Left renal pelvis (tissue), 4 donors: ENCODE data around the gene KCNK2. TPM values are rescaled to one million over a fixed set of nuclear protein-coding genes. Genes with fewer than 3 reads are reported as not detected.

Experiments
- DNase-seq, 4 donors: peaks; one replicate each; pipeline ENCODE4 v3.0.0-alpha.2; 2013; ENCODE audit warnings: low read depth in 4 of 4, low spot score in 3 of 4
- polyA plus RNA-seq, 4 donors: library from polyadenylated mRNA; unstranded; fragments of 120-200 nt; gene quantifications; one replicate each; pipeline ENCODE4 v1.2.1, GENCODE V29; 2013; ENCODE audit not compliant: insufficient read length in 4 of 4

KCNK2 gene
- 1 to 10 TPM; 1.8 to 2.9 (median 2.5) TPM for polyA plus RNA-seq

DNA sequence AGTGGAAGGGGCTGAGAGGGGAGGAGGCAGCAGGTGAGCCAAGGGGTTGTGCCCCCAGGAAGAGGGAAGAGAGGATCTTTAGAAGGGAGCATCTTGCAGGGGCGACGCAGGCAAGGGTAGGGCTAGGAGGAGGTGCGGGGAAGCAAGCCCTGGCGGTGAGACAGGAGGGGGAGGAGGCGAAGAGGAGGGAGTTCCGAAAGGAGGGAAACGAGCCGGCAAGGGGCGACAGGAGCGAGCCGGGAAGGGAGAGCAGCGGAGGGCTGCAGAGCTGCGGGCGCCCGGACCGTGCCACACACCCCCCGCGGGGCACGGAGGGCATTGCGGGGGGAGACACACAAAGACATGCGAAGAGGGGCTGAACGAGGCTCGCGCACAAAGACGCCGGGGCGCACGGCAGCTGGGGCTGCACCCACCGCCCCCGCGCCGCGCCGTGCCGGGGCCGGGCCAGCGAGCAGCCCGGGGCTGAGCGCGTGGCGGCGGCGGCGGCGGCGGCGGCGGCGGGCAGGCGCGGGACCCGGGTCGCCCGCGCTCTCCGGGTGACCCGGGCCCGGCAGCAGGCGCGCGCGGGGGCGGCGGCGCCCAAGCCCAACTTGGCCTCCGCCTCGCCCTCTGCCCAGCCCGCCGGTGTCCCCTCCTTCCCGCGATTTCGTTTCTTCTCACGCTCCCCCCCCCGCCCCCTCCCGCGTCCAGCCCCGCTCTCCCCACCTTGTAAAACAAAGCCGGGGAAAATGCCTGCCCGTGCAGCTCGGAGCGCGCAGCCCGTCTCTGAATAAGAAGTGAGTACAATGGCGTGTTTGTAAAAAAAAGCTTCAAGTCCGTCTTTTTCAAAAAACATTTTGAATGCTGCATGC is at the start of gene KCNK2:
TSS of gene KCNK2 (plus strand) at position 206 of the 851 bp plus-strand sequence. CDS start 649 bp downstream, outside the sequence.
- no peak for DNase-seq

GRCh38 chr1:215032911-215033526 is 49.5 kb upstream of the KCNK2 start:
- no peak for DNase-seq

DNA sequence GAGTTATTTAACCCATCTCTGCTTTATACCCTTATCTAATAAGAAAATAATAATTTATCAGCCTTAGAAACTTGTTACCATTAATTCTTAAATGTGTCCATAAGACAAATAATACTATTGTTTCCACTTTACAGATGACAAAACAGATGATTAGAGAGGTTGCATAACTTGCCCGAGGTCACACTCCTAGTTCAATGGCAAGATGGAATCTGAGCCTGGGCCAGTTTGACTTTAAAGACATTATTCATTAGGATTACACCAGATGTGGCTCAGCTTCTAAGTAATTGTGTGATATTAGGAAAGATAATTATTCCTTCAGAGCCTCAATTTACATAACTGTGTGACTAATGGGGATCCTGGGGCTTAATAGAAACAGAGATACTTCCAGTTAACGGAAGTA is 42.3 kb upstream of the KCNK2 start:
- no peak for DNase-seq

DNA sequence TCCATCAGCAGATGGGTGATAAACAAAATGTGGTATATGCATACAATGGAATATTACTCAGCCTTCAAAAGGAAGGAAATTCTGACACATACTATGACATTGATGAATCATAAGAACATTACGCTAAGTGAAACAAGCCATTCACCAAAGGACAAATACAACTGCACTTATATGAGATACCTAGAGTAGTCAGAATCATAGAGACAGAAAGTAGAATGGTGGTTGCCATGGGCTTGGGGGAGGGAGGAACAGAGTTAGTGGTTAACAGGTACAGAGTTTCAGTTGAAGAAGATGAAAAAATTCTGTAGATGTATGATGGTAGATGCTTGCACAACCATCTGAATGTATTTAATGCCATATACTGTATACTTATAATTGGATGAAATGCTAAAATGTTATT is 39.1 kb upstream of the KCNK2 start:
- no peak for DNase-seq

DNA sequence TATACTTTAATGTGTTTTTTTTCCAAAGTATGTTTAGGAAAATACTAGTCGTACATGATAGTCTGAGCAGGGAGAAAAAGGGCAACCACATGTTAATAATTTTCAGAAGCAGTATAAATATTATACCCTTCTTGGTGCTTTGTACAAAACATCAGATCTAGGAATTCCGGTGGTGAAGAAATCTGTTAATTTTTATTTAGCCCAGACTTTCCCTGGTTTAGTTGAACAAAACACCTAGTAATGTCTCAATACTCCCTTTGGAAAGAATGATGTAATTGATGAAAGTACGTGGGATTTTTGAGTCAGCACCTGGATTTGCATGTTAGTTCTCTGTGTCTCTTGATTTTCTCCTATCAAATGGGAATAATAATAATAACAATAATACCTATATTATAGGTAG is 38.4 kb upstream of the KCNK2 start:
- no peak for DNase-seq

DNA sequence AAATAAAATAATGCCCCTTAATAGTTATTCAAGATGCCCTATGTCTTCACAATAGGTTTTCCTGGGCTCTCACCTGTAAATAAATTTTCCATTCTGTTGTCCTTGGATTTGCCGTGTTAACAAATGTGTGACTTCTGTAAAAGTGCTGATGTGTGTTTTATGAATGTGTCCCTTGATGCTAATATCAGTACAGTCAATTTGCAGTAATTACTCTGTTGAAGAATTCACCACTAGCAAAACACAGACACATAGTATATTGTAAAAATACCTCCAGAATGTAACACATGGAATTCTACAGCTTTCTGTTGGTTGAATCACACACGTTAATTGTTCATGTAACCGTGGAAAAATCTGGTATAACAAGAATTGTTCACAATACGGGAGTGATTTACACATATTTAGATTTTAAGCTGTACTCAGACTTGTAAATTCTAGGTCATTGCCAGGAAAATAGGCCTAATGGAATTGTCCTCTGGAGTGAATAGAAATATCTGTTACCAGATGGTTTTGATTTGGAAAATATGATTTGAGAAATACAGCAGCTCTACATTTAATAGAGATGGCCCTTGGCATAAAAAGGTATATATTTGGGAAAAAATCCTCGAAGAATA is 36.7 kb upstream of the KCNK2 start:
- no peak for DNase-seq

DNA sequence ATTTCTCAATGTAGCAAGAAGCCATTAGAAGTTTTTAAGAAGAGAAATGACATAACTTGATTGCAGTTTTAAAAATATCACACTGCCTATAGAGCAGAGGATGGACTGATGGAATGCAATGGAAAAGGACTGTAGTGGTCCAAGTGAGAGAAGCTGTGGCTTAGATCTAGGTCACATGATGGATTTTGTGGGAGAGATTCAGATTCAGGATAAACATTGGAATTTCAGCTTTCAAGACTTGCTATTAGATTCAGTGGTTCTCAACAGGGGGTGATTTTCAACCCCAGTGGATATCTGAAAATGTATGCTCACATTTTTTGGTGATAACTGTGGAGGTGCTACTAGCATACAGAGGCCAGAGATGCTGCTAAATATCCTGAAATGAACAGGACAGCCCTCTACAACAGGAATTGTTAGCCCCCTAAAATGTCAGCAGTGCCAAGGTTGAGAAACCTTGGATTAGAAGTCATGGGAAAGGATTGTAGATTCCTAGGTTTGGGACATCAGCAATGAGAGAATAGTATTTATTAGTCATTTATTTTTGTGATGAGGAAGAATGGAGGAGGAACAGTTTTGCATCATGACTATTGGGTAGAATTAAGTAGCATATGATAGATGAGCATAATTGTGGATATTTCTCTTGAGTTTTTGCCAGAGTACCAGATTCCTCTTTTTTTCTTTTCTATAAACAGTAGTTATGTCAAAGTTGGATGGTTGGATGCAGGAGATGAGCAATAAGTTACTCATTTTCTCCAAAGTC is 30.1 kb upstream of the KCNK2 start:
- no peak for DNase-seq

GRCh38 chr1:215054266-215054665 is 28.3 kb upstream of the KCNK2 start:
- no peak for DNase-seq

DNA sequence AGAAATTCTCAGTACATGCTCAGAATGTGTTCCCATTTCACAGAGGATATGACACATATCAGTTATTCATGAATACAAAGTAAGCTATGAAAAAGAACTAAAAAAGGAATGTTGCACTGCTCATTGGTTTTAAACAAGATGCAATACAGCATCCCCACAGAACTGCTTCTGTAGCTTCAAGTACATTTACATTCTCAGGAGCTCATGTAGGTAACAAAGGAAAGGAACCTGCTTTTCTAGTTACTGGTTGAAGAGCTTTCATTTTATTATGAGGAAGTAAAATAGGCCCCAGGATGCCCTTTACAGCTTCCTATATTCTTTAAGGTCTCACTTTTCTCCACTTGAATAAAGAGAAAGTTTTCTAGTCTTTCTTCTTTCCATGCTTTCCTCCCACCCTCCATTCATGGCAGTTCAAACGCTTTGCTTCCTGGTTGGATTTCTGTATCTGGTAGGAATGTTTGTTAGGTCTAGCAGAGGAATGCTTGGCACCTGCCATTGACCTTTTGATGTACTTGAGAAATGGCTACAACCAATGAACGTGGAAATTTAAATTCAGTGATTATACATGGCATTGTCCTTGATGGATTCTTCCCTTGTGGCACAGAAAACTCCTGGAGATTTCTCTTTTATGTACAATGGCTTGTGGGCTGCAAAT is 27.1 kb upstream of the KCNK2 start:
- DNase-seq = no peak

DNA sequence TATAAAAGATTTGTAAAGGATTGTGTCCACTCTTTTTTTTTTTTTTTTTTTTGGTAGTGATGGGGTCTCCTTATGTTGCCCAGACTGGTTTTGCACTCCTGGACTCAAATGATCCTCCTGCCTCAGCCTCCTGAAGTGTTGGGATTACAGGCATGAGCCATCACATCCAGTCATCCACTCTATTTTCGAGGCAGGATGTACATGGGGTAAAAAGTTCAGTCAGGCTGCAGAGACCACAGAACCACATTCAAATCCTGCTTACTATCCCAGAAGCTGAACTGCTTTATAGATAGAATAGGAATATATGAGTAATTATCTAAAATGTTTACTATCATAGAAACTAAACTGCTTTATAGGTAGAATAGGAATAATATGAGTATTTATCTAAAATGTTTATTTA is 26.0 kb upstream of the KCNK2 start:
- DNase-seq = no peak

GRCh38 chr1:215059947-215060346 is 22.6 kb upstream of the KCNK2 start:
- DNase-seq = no peak

DNA sequence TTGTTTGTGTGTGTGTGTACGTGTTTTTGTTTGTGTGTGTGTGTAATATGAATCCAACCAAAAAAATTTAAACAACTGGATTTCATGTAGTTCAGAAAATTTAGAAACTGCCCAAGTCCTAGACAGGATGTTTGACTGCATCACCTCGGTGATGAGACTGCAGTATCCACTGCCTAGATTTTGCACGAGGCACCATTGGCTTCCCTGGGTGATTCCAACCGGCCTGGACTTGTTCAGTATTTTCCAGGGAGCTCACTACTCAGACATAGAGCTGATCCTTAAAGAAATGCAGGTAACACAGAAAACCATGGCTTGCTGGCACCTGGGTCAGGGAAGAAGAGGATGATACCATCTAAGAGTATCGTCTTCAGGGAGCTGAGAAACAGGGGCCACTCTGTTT is 18.2 kb upstream of the KCNK2 start:
- DNase-seq = no peak

DNA sequence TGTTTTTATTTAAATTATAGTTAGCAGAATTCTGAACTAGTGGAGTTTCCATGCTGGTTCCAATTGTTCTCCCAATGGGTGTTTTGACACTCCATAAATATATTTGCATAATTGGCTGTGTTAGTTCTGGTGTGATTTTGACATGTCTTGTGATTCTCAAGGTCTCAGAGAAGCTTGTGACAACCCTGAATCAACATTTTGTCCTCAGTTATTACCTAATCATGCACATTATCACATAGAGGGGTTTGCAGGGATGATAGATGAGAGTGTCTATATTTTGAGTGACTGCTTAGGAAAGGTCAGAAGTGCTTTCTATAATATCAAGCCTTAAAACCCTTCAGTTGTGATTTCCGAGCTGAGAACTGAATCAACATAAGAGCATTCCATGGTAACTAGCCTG is 11.5 kb upstream of the KCNK2 start:
- no peak for DNase-seq

- DNase-seq = no peak
Observed at GRCh38 chr1:215076322-215076721, 6.2 kb upstream of the KCNK2 start.

DNA sequence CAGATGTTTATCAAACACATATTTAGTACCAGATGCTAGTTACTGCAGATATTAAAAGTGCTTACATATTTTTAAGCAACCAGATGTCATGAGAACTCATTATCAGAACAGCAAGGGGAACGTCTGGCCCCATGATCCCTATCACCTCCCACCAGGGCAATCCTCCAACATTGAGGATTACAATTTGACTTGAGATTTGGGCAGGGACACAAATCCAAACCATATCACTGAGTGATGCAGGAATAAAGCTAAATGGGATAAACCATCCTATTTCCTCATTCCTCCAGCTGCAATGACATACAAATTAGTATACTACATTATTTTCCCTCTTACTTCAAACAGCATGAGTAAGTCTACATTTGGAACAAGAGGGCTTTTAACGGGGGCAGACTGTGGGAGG is 3.1 kb upstream of the KCNK2 start:
- DNase-seq = no peak

GRCh38 chr1:215081661-215082531 is 641 bp upstream of the KCNK2 start:
- DNase-seq = no peak

DNA sequence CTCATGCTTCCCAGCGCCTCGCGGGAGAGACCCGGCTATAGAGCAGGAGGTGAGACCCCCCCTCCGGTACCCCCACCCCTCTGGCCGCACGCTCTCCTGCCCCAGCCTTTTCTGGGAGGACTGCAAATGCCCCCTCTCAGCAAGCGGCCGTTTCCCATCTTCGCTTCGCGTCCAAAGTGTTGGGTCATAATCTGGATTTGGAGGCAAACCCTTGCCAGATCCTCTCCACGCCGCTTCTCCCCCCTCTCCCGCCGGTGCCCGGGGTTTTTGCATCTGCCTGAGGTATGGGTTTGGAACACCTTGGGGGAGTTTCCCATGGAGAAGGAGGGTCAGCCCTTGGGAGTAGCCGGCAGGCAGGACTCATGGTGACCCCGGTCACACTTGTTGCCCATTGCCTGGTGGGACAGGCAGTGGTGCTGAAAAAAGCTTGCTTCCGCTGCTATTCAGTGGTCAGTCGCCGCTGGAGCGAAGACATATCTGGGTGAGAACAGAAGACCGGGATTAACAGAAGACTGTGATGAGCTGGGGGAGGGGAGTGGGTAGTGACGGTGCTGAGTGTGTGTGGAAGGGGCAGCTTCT is 935 bp downstream of the KCNK2 start:
- no peak for DNase-seq

- DNase-seq = no peak
Observed at GRCh38 chr1:215084621-215085020, 2.1 kb downstream of the KCNK2 start.

GRCh38 chr1:215087603-215088002 is 5.1 kb downstream of the KCNK2 start:
- no peak for DNase-seq
